Choroid plexus epithelial cell (primary cell): Measurements from ENCODE around the gene OR1L8.

Experiments used
- DNase-seq: peaks from one replicate; pipeline ENCODE4 v3.0.0-alpha.2; 2010; ENCODE audit warnings: low read depth
- H3K4me3 ChIP-seq: 2 replicates; pipeline ENCODE4 v1.5.1; 2011; ENCODE audit warnings: low read depth, mild to moderate bottlenecking, control low read depth, low read length, moderate library complexity
- TF ChIP-seq, protein P1 (sequence below): conservative IDR thresholded peaks from 2 replicates; pipeline ENCODE4 v1.5.1; 2011; ENCODE audit warnings: low read depth, mild to moderate bottlenecking, control low read depth, inconsistent platforms, low read length, moderate library complexity

Gene OR1L8

DNA sequence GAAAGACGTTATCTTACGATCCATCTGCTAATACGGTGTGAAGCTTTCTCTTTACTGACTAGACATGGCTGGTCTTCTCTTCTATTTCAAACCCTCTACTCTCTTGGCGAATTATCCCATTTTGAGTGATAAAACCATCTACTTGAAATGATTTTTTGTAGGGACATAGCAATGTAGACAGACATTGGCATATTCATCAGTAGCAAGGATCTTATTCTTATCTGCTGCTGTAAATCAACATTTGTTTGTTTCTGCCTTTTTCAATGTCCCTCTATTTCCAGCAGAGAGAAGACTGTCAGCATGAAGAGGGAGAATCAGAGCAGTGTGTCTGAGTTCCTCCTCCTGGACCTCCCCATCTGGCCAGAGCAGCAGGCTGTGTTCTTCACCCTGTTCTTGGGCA, 64.3 kb downstream of the OR1L8 start, which contains the start of gene OR1J4:
Gene OR1J4, plus strand, starts transcription at position 301 of the 400 bp plus-strand sequence. Its CDS starts 0 bp downstream, at position 301.
- TF ChIP-seq, protein P1, sequence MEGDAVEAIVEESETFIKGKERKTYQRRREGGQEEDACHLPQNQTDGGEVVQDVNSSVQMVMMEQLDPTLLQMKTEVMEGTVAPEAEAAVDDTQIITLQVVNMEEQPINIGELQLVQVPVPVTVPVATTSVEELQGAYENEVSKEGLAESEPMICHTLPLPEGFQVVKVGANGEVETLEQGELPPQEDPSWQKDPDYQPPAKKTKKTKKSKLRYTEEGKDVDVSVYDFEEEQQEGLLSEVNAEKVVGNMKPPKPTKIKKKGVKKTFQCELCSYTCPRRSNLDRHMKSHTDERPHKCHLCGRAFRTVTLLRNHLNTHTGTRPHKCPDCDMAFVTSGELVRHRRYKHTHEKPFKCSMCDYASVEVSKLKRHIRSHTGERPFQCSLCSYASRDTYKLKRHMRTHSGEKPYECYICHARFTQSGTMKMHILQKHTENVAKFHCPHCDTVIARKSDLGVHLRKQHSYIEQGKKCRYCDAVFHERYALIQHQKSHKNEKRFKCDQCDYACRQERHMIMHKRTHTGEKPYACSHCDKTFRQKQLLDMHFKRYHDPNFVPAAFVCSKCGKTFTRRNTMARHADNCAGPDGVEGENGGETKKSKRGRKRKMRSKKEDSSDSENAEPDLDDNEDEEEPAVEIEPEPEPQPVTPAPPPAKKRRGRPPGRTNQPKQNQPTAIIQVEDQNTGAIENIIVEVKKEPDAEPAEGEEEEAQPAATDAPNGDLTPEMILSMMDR: no peak
- DNase-seq: no peak
- no peak within 1 kb of the TSS for H3K4me3 ChIP-seq

DNA sequence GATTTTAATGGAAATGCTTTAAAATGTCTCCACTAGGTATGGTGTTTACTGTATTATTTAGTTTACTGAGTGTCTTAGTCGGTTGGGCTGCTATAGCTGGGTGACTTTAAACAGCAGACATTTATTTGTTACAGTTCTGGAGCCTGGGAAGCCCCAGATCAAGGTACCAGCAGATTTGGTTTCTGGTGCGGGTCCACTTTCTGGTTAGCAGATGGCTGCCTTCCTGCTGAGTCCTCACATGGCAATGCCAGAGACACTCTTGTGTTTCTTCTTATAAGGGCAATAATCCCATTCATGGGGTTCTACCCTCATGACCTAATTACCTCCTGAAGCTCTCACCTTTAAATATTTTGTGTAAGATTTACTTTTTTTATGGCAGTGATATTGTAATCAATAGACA, 65.0 kb downstream of the OR1L8 start:
- TF ChIP-seq, protein P1: no peak
- H3K4me3 ChIP-seq: no peak overlapping the region
- no peak for DNase-seq
